Lower leg skin (tissue), 3 donors: ENCODE data around the gene OSBPL9.

Experiments
- CTCF ChIP-seq, 3 donors: fragments of 450-650 bp; IDR thresholded peaks; one replicate each; pipeline ENCODE4 v1.5.1; 2016; ENCODE audit warnings: antibody characterized with exemption in 3 of 3, mild to moderate bottlenecking in 3 of 3, moderate library complexity in 2 of 3
- POLR2A ChIP-seq, 2 donors: fragments of 450-650 bp; IDR thresholded peaks; one replicate each; pipeline ENCODE4 v1.6.1; 2016 to 2017; ENCODE audit warnings: antibody characterized with exemption in 2 of 2, mild to moderate bottlenecking in 1 of 2, moderate library complexity in 1 of 2

GRCh38 chr1:51652599-51652998 is 35.7 kb downstream of the OSBPL9 start:
- TF ChIP-seq CTCF (IDR thresholded peaks at IDR 0.05), result no peak
- no peak for TF ChIP-seq POLR2A (IDR thresholded peaks at IDR 0.05)
